ENCODE data around the gene EIF1AD. TPM values are rescaled to one million over a fixed set of nuclear protein-coding genes. Genes with fewer than 3 reads are reported as not detected.

The EIF1AD gene
- total and polyA plus RNA-seq, 2 of the 8 experiments (the other 6 are each of a cell fraction or from before 2014, with no cell fraction given): 32.6 to 39.9 TPM

GRCh38 chr11:66020212-66020611, 18.3 kb upstream of the EIF1AD start:
- Histone ChIP-seq H3K56ac (replicated peaks; ENCODE audit: insufficient read length, low read depth, low read length) (no peak overlapping the region), H3K27me3 (replicated peaks in 1 of 4; ENCODE audit: control insufficient read depth in 3 of 4, extremely low read depth in 1 of 4, insufficient read depth in 3 of 4, low read length in 3 of 4) (peaks cover 0 to 18% (median 5%) of the 10 kb centered on the region in 4 experiments; a peak in 4 of 7 replicates), H3K36me3 (ENCODE audit: control insufficient read depth in 2 of 4, insufficient read depth in 4 of 4, low read length in 3 of 4) (no peaks in the 10 kb centered on the region), H3K4me1 (replicated peaks in 1 of 4; ENCODE audit: control insufficient read depth in 3 of 4, insufficient read depth in 4 of 4, low read length in 3 of 4) (peaks cover 0 to 3% (median 1%) of the 10 kb centered on the region in 4 experiments; a peak in 1 of 7 replicates), H3K18ac (ENCODE audit: extremely low read depth, low read length) (no peak overlapping the region), H2AFZ (ENCODE audit: low read length) (no peak overlapping the region), H4K5ac (ENCODE audit: insufficient read length, low read depth, low read length) (no peak overlapping the region), H2BK5ac (ENCODE audit: low read depth, low read length) (no peak overlapping the region), H4K20me1 (replicated peaks in 1 of 2; ENCODE audit: control insufficient read depth in 1 of 2, insufficient read depth in 2 of 2, low read length in 2 of 2) (no peaks in the 10 kb centered on the region), H3K9me3 (ENCODE audit: insufficient read depth in 2 of 2, low read depth in 1 of 2, low read length in 1 of 2) (no peaks in the 10 kb centered on the region), H3K23me2 (ENCODE audit: low read depth, low read length) (no peaks in the 10 kb centered on the region), H2BK12ac (ENCODE audit: low read depth, low read length) (no peak overlapping the region), H4K8ac (ENCODE audit: extremely low read depth, insufficient read depth, low read length) (no peak overlapping the region), H3K23ac (ENCODE audit: insufficient read length) (no peak overlapping the region), H3K9ac (replicated peaks in 1 of 4; ENCODE audit: extremely low read depth in 1 of 4, low read depth in 3 of 4, low read length in 3 of 4) (no peak overlapping the region), H3K4me3 (ENCODE audit: extremely low read depth in 1 of 4, insufficient read depth in 2 of 4, low read depth in 3 of 4, low read length in 4 of 4) (no peak overlapping the region), H3K27ac (ENCODE audit: low read depth, low read length) (no peak overlapping the region), H2BK20ac (ENCODE audit: low read length) (no peak overlapping the region), H2BK120ac (replicated peaks; ENCODE audit: low read depth, low read length) (no peak overlapping the region), H3K14ac (ENCODE audit: insufficient read length) (no peak overlapping the region), H3K4me2 (ENCODE audit: insufficient read depth in 1 of 2, low read depth in 2 of 2, low read length in 2 of 2) (no peak overlapping the region), H2AK5ac (ENCODE audit: low read depth, low read length) (no peak overlapping the region), H3K4ac (replicated peaks; ENCODE audit: insufficient read length, low read depth, low read length) (no peak overlapping the region), H4K91ac (replicated peaks; ENCODE audit: insufficient read length, low read length) (no peak overlapping the region), H3K79me2 (ENCODE audit: control insufficient read depth in 1 of 2, insufficient read depth in 2 of 2, low read length in 2 of 2) (no peaks in the 10 kb centered on the region), H2BK15ac (ENCODE audit: low read length) (no peak overlapping the region), H3K79me1 (ENCODE audit: low read depth, low read length) (no peaks in the 10 kb centered on the region)
- no peak for DNase-seq (ENCODE audit: low read depth in 1 of 2, low spot score in 2 of 2)
- CTCF ChIA-PET (ENCODE audit: partially characterized antibody): interaction anchor here (0.8 to 1.7 kb wide), 2 partner anchors 9 to 25 kb away, joined by 4 to 7 read pairs; partner anchors contain the start of gene CST6
- TF ChIP-seq SRF (IDR thresholded peaks at IDR 0.05; ENCODE audit: low read depth, low read length): no peak
- no peak for FAIRE-seq
- POLR2A ChIA-PET (ENCODE audit: partially characterized antibody): interaction anchor here (1.0 to 1.4 kb wide), 2 partner anchors 12 to 18 kb away, joined by 3 to 4 read pairs; partner anchors contain the start of gene BANF1
- 78% methylated on average over 8 of the region's 8 CpGs; no CpG with 5 or more reads in 1 of the 2 experiments for WGBS, 2 experiments (ENCODE audit: extremely low coverage in 1 of 2, insufficient coverage in 1 of 2, insufficient read length in 1 of 2, insufficient replicate concordance in 2 of 2, low coverage in 1 of 2, low lambda C conversion rate in 2 of 2, missing lambda C conversion rate in 1 of 2)

Data from H1 (cell line).